DOHH2 (cell line): ENCODE measurements around the gene HLA-DQB2.

Experiments
- H3F3A ChIP-seq: fragments of 200-600 bp; sonication (generic), shearing (Covaris generic); 2 replicates; pipeline ENCODE4 v1.6.0; 2016; ENCODE audit warnings: antibody characterized with exemption, mild to moderate bottlenecking; ENCODE audit not compliant: control insufficient read depth, insufficient read depth
- H3K27ac ChIP-seq: fragments of 200-600 bp; sonication (generic); 2 replicates; pipeline ENCODE4 v1.5.1; 2014; ENCODE audit warnings: low read depth, mild to moderate bottlenecking, low read length, moderate library complexity
- H3K27me3 ChIP-seq: fragments of 200-600 bp; sonication (generic); 2 replicates; pipeline ENCODE4 v1.6.1; 2014; ENCODE audit warnings: mild to moderate bottlenecking, low read length, mixed read lengths; ENCODE audit not compliant: control insufficient read depth
- H3K36me3 ChIP-seq: fragments of 200-600 bp; sonication (generic); 2 replicates; pipeline ENCODE4 v1.6.1; 2014; ENCODE audit warnings: mild to moderate bottlenecking, low read length, moderate library complexity, mixed read lengths; ENCODE audit not compliant: control insufficient read depth
- H3K4me1 ChIP-seq: fragments of 200-600 bp; sonication (generic); 2 replicates; pipeline ENCODE4 v1.6.1; 2014; ENCODE audit warnings: mild to moderate bottlenecking, low read length, mixed read lengths; ENCODE audit not compliant: control insufficient read depth
- H3K4me2 ChIP-seq: fragments of 200-600 bp; sonication (generic); 2 replicates; pipeline ENCODE4 v1.6.0; 2014; ENCODE audit warnings: mild to moderate bottlenecking, low read length, moderate library complexity
- H3K4me3 ChIP-seq: fragments of 200-600 bp; sonication (generic); 2 replicates; pipeline ENCODE4 v1.5.1; 2014; ENCODE audit warnings: mild to moderate bottlenecking, low read length, mixed read lengths
- H3K79me2 ChIP-seq: fragments of 200-600 bp; sonication (generic); 2 replicates; pipeline ENCODE4 v1.6.1; 2014; ENCODE audit warnings: mild to moderate bottlenecking, low read length, mixed read lengths; ENCODE audit not compliant: control insufficient read depth
- H3K9me2 ChIP-seq: fragments of 200-600 bp; sonication (generic); replicated peaks from 2 replicates; pipeline ENCODE4 v1.6.1; 2014; ENCODE audit warnings: mild to moderate bottlenecking, low read length, mixed read lengths; ENCODE audit not compliant: control insufficient read depth
- H3K9me3 ChIP-seq: fragments of 200-600 bp; sonication (generic); 2 replicates; pipeline ENCODE4 v1.6.1; 2014; ENCODE audit warnings: antibody characterized with exemption, low read length, mixed read lengths; ENCODE audit not compliant: control insufficient read depth, insufficient read depth
- H4K20me1 ChIP-seq: fragments of 200-600 bp; sonication (generic); 2 replicates; pipeline ENCODE4 v1.6.0; 2014; ENCODE audit warnings: low read depth, mild to moderate bottlenecking, antibody characterized with exemption, low read length, moderate library complexity; ENCODE audit not compliant: control insufficient read depth, insufficient read depth
- CTCF ChIP-seq: fragments of 200-600 bp; sonication (generic); IDR thresholded peaks from one replicate; pipeline ENCODE4 v1.5.1; 2014; ENCODE audit warnings: antibody characterized with exemption, mild to moderate bottlenecking, low read depth, low read length; ENCODE audit not compliant: poor library complexity, severe bottlenecking
- EZH2phosphoT487 ChIP-seq: fragments of 200-600 bp; sonication (generic); IDR thresholded peaks from 2 replicates; pipeline ENCODE4 v1.6.1; 2017; ENCODE audit warnings: borderline replicate concordance, mild to moderate bottlenecking, antibody characterized with exemption, low read length, moderate library complexity, mixed read lengths

Gene HLA-DQB2

GRCh38 chr6:32794510-32794909 is 31.2 kb upstream of the HLA-DQB2 start:
- H3F3A ChIP-seq, result no peaks in the 10 kb centered on the region
- no peaks in the 10 kb centered on the region for H3K79me2 ChIP-seq
- 0 out of 2 replicates have a peak, but pooled peaks cover 6% of the 10 kb centered on the region for H3K27me3 ChIP-seq
- H3K9me3 ChIP-seq, result peaks cover 5% of the 10 kb centered on the region; the same call in 1 of the 2 replicates
- peak overlapping the region; percentile 1; the same call in 1 of the 2 replicates for H3K4me3 ChIP-seq
- TF ChIP-seq CTCF, result no peak
- no peak for TF ChIP-seq EZH2phosphoT487
- H3K9me2 ChIP-seq, result no peaks in the 10 kb centered on the region
- no peaks in the 10 kb centered on the region for H4K20me1 ChIP-seq
- H3K27ac ChIP-seq, result no peak overlapping the region
- H3K4me2 ChIP-seq, result peak overlapping the region; percentile 36; the same call in 1 of the 2 replicates
- no peaks in the 10 kb centered on the region for H3K36me3 ChIP-seq
- H3K4me1 ChIP-seq, result peaks cover 45% of the 10 kb centered on the region

- H3K79me2 ChIP-seq, result no peaks in the 10 kb centered on the region
- no peak overlapping the region for H3K4me3 ChIP-seq
- H3K9me3 ChIP-seq, result no peaks in the 10 kb centered on the region
- peaks cover 30% of the 10 kb centered on the region for H3K4me1 ChIP-seq
- no peaks in the 10 kb centered on the region for H3K36me3 ChIP-seq
- H4K20me1 ChIP-seq, result no peaks in the 10 kb centered on the region
- TF ChIP-seq CTCF (no peak), EZH2phosphoT487 (no peak)
- H3K27ac ChIP-seq, result no peak overlapping the region
- no peak overlapping the region for H3K4me2 ChIP-seq
- no peaks in the 10 kb centered on the region for H3K9me2 ChIP-seq
- H3K27me3 ChIP-seq, result 0 out of 2 replicates have a peak, but pooled peaks cover 6% of the 10 kb centered on the region
- no peaks in the 10 kb centered on the region for H3F3A ChIP-seq
These were observed 29.6 kb upstream of the HLA-DQB2 start for GRCh38 chr6:32792901-32793435.

- H3K79me2 ChIP-seq, result no peaks in the 10 kb centered on the region
These were observed 27.0 kb upstream of the HLA-DQB2 start for GRCh38 chr6:32790306-32790705.

More at GRCh38 chr6:32790306-32790705, 27.0 kb upstream of the HLA-DQB2 start:
- H3K4me2 ChIP-seq, result no peak overlapping the region
- no peak for TF ChIP-seq CTCF
- no peak for TF ChIP-seq EZH2phosphoT487
- no peaks in the 10 kb centered on the region for H3F3A ChIP-seq
- H3K9me2 ChIP-seq, result no peaks in the 10 kb centered on the region
- peaks cover 24% of the 10 kb centered on the region for H3K4me1 ChIP-seq
- 0 out of 2 replicates have a peak, but pooled peaks cover 6% of the 10 kb centered on the region for H3K27me3 ChIP-seq
- no peak overlapping the region for H3K27ac ChIP-seq
- no peak overlapping the region for H3K4me3 ChIP-seq
- H3K9me3 ChIP-seq, result no peaks in the 10 kb centered on the region
- H3K36me3 ChIP-seq, result no peaks in the 10 kb centered on the region
- H4K20me1 ChIP-seq, result no peaks in the 10 kb centered on the region
